Measurements from ENCODE around the gene SNRPD1.
A peak's percentile ranks its signal among the peaks of the same experiment; 100 is the strongest.
"Not testable (repeated sequence)": the region's sequence is repeated elsewhere in the genome, so short reads cannot be mapped to it uniquely, and the experiment has no call there.

SNRPD1 gene

DNA sequence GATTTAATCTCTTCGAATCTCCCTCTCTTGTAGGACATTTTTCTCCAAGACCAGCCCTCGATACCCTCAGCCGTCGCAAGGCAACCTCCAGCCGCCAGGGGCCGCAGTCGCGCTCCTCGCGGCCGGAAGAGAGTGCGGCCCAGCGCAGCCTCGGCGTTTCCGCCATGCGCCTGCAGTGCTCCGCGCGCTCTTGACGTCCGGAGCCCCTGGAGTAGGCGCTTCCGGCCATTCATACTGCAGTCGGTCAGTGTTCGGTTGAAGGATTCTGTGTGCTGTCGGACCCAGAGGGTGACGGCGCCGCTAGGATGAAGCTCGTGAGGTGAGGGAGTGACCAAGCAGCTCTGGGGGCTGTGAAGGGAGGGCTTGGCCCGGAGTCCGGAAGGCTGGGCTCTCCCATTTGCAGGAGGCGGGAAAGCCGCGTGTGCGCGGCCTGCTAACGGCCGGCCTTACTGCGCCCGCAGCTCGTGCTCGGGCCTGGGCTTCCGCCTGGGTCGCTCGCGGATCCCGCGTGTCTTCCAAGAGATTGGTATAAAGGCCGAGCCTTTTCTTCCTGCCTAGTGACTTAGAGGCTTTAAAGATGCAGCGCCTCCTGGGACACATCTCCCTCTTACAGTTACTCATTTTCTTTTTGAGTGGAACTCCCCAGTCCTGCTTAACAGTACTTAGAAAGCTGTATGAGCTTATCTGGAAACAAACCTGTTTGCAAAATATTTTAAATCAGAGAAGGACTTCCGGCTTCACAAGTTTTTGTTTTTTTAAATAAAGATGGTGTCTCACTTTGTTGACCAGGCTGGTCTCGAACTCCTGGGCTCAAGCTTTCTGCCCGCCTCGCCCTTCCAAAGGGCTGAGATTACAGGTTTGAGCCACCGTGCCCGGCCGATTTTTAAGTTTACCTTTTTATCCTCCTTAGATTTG is at the start of gene SNRPD1:
TSS of gene SNRPD1 (plus strand) at position 190 of the 915 bp plus-strand sequence. CDS start at position 306, 116 bp downstream.
- peak; percentile 92 for DNase-seq

DNA sequence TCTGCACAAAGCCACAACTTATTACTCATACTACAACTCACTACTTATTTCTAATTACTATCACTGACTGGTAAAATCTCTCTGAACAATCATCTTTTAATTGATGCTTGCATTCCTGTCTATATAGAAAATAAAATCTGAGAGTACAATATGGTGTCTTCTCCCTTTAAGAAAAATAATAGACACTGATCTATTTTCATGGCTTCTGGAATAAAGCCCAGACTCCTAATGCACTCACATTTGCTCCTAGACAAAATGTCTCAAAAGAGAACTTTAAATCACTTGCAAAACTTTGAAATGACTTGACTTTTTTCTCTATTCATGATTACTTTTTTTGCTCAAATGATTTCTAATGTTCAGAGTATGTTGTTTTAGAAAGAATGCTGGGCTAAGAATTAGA is 40.3 kb upstream of the SNRPD1 start:
- DNase-seq: no peak

DNA sequence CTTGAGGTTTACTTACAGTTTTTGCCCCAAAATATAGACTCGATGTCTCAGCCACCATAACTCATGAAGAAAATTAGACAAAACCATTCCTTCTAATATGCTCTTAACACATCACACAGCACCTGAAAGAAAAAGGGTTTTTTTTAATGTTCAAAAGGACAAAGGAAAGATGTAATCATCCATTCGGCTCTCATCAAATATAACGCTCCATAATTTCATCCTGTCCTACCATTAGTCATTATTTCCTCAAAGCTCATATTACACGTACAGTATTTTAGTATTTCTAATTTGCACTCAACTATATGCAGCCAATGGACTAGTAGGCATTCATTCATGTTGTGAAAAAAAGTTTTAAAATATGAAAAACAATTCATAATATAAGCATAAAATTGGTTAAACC is 36.5 kb upstream of the SNRPD1 start:
- DNase-seq: no peak

DNA sequence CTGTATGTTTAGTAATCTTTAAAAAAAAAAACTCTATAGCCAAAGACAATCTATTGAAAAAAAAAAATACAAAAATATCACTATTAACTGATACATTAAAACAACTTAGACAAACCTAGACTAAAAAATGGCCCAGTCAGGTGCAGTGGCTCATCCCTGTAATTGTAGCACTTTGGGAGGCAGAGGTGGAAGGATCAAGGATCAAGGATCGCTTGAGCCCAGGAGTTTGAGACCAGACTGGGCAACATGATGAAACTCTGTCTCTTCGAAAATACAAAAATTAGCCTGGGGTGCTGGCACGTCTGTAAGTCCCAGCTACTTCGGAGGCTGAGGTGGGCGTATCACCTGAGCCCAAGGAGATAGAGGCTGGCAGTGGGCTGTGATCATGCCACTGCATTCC is 27.7 kb upstream of the SNRPD1 start:
- no peak for DNase-seq

DNA sequence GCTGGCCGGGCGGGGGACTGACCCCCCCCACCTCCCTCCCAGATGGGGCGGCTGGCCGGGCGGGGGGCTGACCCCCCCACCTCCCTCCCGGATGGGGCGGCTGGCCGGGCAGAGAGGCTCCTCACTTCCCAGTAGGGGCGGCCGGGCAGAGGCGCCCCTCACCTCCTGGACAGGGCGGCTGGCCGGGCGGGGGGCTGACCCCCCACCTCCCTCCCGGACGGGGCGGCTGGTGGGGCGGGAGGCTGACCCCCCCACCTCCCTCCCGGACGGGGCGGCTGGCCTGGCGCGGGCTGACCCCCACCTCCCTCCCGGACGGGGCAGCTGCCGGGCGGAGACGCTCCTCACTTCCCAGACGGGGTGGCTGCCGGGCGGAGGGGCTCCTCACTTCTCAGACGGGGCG is 19.8 kb upstream of the SNRPD1 start:
- DNase-seq: not testable (repeated sequence)

DNA sequence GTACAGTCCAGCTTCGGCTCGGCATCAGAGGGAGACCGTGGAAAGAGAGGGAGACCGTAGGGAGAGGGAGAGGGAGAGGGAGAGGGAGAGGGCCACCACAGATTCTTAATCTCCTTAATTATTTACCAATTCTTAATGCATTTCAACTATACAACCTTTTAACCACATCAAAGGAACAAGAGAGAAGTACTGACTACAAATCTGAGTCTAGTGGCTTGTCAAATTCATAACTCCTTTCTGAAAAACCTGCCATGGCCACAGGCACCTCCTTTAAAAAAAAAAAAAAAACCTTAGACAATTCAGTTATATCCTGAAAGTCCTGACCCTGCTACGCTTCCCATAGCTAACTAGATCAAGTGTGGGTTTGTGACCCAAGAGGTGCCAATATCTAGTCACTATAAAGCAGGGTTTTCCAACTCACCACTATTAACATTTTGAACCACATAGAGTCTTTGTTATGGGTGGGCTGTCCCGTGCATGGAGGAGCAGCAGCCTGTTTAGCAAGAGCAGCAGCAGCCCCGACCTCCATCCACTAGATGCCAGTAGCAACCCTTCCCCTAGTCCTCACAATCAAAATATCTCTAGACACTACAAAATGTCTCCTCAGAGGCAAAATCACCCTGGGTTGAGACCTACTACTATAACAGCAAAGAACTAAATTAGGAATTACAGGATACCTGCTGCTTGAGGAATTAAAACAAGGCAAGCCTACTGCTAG is 18.4 kb upstream of the SNRPD1 start:
- DNase-seq: no peak

DNA sequence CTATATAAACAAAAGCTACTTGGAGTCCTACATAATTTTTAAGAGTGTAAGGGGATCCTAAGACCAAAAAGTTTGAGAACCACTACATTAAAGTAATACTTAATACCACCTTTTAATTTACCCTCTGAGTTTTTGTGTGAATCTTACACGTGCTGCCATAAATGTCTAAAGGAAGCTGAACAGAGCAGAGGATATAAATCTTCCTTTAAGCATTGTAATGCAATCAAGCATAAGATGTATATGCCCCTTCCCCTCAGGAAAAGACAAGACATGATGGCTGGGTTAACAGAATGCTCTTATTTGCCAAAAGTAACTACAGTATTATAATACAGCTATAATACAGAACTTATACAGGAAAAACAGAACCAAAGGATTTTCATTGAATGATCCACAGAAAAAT is 14.5 kb upstream of the SNRPD1 start:
- no peak for DNase-seq

DNA sequence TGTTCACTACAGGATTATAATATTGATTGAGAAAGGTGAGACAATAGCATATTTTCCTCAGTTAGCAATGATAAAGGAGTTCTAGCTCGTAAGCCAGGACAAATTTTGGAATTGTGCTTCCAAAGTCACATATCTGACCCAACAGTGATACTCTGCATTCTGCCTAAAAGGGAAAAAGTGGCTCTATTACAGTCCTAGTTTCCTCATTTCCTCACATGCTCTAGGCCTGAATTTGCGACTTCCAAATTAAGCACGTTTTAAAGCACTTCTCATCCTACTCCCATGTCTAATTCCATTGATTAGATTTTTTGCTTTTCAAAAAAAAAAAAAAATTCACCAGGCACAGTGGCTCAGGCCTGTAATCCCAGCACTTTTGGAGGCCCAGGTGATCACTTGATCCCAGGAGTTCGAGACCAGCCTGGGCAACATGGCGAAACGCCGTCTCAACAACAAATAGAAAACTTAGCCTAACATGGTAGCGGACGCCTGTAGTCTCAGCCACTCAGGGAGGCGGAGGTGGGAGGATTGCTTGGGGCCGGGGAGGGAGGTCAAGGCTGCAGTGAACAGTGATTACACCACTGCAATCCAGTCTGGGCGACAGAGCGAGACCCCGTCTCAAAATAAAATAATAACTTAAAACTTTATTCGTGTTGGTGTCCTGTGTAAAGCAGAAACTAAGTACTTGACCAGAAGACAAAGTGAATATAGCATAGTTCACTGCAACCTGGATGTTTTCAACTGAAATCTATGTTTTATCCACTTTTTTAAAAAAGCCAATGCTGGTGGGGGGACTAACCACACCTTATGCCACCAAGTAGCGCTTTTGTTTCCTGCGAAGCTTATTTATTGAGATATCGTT is 13.2 kb upstream of the SNRPD1 start:
- peak; percentile 22 for DNase-seq

DNA sequence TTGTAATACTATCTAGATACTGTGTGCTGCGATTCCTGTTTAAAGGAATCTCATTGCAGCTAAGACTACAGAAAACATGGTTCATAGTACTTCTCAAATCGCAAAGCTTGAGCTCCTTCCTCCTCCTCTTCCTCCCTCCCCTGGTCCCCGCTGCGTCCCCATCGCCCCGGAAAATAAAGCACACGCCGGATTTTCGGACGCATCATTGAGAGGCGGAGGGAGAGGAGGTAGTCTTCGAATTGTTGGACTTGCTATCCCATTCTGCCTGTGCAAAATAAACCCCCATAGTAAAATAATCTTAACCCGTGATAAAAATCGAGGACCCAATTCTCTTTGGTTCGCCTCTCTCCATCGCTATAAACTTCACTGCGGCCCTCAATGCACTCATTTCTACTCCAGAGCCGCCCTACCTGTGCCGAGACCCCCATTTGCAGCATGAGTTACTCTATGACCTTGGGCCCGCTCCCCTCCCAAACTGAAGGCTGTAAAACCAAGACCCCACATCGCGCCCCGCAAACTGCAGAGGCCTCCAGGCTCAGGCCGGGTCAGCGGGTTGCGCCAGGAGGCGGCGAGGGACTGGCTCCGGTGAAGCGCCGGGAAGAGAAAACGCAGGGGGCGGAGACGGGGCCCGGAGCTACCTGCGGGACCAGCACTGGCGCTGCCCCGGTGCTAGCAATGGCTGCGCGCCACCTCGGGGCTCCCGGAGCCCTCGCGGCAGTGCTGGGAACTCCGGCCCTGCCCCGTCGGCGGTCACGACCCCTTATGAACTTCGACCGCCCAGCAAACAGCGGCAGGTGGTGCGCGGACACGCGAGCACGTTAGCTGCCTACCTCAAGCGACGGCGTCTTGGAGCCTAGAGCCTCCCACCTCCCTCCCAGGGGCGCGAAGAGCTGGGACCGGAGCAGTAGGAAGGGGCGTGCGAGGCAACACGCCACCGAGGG is 12.3 kb upstream of the SNRPD1 start:
- peak; percentile 37 for DNase-seq

DNA sequence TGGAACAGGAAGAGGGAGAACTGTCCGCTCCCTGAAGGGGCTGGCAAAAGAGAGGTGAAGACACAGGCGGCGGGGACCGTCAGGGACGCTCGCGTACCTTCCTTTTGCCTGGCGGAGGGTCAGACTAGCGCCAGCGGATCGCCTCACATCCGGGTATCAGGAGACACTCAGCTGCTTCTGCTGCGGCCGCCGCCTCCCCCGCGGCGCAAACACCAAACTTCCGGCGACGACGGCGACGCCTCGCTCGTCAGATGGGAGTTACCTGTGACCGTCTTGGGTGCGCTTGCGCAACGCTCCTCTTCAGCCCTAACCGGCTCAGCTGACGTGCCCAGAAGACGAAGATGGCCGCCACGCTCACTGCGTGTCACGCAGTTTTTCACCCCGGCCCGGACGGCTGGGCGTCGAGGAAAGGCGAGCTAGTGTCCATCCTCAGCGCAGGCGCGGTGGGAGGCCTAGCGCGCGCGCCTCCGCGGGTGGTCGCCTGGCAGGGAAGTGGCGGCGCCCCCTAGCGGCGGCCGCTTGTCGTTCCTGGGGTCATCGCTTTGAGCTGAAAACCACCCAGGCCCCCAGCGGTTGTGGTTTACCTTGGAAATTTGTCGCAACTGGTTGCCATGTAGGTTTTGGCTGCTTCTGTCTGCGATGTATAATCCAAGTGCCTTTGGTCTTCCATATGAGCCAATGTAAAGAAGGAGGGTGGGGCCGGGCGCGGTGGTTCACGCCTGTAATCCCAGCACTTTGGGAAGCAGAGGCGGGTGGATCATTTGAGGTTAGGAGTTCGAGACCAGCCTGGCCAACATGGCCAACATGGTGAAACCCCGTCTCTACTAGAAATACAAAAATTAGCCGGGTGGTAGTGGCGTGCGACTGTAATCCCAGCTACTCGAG is 11.3 kb upstream of the SNRPD1 start, which contains the start of gene ESCO1:
TSS of gene ESCO1 (minus strand) at position 179 of the 885 bp plus-strand sequence. CDS start 25,861 bp downstream, outside the sequence.
- peak; percentile 97 for DNase-seq

DNA sequence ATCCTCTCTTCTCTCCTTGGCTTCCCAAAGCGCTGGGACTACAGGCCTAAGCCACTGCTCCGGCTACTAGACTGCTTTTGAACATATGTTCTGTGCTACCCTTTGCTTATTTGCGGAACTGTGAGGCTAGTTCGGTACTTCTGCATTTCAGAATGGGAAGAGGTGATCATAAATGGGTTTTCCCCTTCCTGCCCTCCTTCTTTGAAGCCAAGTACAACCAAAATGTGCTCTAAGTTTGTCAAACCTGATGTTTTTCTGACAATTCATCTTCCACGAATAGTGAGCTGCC is 9.9 kb upstream of the SNRPD1 start:
- DNase-seq: peak; percentile 79

DNA sequence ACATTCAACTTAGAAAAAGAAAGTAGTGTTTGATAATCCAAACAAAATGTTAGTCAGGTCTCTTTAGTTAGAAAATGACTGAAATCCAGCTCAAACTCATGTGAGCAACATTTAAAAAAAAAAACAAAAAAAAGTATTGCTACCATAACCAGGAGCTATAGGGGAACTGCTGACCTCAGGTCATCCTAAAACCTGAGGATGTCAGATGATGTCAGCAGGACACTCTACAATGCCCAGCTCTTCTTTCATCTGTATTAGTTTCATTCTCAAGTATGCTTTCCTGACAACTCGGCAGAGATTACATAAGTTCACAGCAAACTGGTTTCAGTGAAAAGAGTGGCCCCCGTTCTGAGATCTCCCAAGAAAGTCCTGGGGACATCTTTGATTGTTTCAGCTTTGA is 7.4 kb upstream of the SNRPD1 start:
- peak; percentile 64 for DNase-seq

DNA sequence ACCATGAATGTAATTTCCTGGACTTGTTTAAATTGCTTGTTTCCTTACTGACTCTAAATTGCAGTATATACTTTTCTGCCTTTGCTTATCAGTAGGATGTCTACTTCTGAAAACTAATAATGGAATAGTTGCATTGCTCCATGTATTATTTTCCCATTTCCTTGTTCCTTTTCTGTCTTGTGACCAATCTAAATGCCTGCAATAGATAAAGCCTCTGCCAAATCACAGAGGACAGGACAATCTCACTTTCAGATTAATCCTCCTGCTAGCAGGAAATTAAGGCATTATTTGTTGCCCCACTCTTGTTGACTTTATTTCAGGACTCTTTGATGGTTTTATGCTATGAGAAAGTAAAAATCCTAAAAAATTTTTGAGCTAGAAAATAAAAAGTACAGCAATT is 6.9 kb upstream of the SNRPD1 start:
- peak; percentile 18 for DNase-seq

DNA sequence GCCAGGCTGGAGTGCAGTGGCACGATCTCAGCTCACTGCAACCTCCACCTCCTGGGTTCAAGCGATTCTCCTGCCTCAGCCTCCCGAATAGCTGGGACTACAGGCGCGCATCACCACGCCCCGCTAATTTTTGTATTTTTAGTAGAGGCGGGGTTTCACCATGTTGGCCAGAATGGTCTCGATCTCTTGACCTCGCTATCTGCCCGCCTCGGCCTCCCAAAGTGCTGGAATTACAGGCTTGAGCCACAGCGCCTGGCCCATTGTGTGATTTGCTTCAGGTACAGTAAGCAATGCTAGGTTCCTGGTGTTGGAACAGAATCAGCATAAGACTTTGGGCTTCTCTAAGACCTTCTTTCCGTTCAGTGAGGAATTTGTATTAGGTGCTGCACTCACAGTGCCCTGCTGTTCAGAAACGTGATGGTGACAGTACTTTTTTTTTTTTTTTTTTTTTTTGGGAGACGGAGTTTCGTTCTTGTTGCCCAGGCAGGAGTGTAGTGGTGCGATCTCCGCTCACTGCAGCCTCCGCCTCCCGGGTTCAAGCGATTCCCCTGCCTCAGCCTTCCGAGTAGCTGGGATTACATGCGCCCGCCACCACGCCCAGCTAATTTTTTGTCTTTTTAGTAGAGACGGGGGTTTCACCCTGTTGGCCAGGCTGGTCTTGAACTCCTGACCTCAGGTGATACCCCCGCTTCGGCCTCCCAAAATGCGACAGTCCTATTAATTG is 551 bp upstream of the SNRPD1 start:
- DNase-seq: not testable (repeated sequence)

DNA sequence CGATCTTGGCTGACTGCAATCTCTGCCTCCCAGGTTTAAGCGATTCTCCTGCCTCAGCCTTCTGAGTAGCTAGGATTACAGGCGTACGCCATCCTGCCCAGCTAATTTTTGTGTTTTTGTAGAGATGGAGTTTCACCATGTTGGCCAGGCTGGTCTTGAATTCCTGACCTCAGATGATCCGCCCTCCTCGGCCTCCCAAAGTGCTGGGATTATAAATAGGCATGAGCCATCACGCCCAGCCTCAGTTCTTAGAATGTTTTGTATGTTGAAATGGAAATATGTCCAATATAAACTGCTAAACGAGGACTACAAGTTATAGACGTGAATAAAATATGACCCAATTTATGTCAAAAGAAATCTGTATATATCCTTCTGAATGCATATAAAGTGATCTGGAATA is 9.5 kb downstream of the SNRPD1 start:
- DNase-seq: not testable (repeated sequence)

DNA sequence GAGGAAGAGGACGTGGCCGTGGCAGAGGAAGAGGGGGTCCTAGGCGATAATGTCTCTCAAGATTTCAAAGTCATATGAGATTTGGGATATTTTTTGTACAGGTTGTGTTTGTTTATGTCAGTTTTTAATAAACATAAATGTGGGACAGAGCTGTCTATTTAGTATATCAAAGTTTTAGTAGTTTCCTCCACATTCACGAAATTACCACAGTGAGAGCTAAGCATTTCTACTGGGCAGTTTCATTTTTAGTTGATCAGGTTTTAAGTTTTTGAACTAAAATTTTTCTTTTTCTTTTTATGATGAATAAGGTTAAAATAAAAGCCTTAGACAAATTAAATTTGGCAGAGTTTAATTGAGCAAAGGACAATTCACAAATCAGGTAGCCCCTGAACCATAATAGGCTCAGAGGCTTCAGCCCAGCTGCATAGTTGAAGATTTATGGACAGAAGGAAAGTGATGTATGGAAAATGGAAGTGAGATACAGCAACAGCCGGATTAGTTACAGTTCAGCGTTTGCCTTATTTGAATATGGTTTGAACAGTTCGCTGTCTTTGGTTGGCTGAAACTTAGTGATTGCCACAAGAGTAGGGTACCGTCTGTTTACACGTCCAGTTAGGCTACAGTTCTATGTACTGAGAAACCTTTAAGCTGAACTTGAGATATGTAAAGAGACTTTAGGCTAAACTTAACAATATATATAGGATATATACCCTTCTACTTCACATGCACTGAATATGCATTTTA is 17.1 kb downstream of the SNRPD1 start:
- DNase-seq: no peak

DNA sequence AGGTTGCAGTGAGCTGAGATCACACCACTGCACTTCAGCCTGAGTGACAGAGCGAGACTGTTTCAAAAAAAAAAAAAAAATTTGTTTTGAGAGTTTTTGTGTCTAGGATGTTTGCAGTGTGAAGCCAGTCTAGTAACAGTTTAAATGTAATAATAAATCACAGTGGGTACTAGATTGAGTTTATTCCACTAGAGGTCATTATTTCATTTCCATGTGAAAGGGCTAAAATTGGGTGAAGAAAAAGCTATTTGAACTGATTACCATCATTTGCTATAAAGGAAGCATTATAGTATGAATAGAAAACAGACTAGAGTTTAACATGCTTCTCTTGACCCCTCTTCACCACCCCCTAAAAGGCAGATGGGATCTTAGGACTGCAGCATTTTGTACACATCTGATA is 20.3 kb downstream of the SNRPD1 start:
- DNase-seq: no peak

DNA sequence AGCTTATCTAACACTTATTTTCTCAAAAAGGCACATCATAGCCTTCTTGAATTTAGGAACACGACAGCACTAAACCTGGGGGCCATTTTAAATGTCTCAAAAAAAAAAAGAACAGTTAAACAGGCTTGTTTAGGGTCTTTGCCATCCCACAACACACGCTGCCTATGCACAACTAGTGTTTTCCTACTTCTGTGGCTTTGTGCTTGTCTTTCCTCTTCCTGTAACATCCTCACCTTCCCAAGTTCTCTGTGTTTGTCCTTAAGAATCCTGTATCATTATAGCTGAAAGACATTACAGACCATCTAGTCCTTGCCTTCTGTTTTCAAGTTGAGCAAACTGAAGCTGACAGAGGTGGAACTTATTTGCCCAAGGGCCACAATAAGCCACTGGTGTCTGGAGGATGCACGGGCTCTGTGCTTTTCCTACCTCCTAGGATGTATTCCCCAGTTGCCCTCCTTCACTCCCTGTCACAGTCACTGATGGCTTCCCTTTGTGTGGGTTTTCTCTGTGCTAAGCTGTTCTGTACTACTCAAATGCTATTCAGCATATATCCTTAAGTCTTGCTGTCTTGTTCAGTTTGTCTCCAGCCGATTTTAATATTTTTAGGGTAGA is 22.6 kb downstream of the SNRPD1 start:
- DNase-seq: no peak

DNA sequence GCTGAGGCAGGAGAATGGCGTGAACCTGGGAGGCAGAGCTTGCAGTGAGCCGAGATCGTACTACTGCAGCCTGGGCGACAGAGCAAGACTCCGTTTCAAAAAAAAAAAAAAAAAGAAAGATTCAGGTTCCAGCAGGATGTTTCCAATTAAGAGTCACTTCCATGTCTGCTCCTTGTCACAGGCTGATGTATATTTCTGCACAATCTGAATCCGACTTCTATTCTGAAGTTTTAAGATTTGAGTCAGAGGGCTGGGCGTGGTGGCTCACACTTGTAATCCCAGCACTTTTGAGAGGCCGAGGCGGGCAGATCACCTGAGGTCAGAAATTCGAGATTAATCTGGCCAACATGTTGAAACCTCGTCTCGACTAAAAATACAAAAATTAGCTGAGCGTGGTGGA is 24.7 kb downstream of the SNRPD1 start:
- no peak for DNase-seq

Measured in inflammatory macrophage treated with lipopolysaccharide for 4 hours (primary cell).